ENCODE results near the gene ZCRB1.

Gene ZCRB1

GRCh38 chr12:42308390-42308789 lies 17.5 kb downstream of the ZCRB1 start:
- Histone ChIP-seq H3K27me3 (ENCODE audit: insufficient read depth, poor library complexity, severe bottlenecking) (no peaks in the 10 kb centered on the region), H3K27ac (replicated peaks) (no peak overlapping the region), H3K4me3 (replicated peaks; ENCODE audit: insufficient read depth, low read length) (no peak overlapping the region)
- TF ChIP-seq GABPA (IDR thresholded peaks at IDR 0.05; ENCODE audit: low read depth) (no peak), POLR2AphosphoS5 (IDR thresholded peaks at IDR 0.05; ENCODE audit: low read depth) (no peak), REST (IDR thresholded peaks at IDR 0.05; ENCODE audit: insufficient replicate concordance, low read depth) (no peak), SPI1 (IDR thresholded peaks at IDR 0.05; ENCODE audit: borderline replicate concordance, low read depth) (no peak), CTCF (IDR thresholded peaks at IDR 0.05; ENCODE audit: insufficient read depth, low read length) (no peak)
- DNase-seq (ENCODE audit: low read depth in 1 of 2, low spot score in 1 of 2): no peak

- no peaks in the 10 kb centered on the region for H3K27me3 ChIP-seq (ENCODE audit: insufficient read depth, poor library complexity, severe bottlenecking)
- H3K27ac ChIP-seq (replicated peaks): no peak overlapping the region
- H3K4me3 ChIP-seq (replicated peaks; ENCODE audit: insufficient read depth, low read length): no peak overlapping the region
- TF ChIP-seq GABPA (IDR thresholded peaks at IDR 0.05; ENCODE audit: low read depth) (no peak), SPI1 (IDR thresholded peaks at IDR 0.05; ENCODE audit: borderline replicate concordance, low read depth) (no peak)
- DNase-seq (ENCODE audit: low read depth in 1 of 2, low spot score in 1 of 2): no peak
Observed at GRCh38 chr12:42306297-42306696, 19.6 kb downstream of the ZCRB1 start.

- no peak overlapping the region for H3K27ac ChIP-seq (replicated peaks)
- H3K4me3 ChIP-seq (replicated peaks; ENCODE audit: insufficient read depth, low read length): no peak overlapping the region
- no peak for TF ChIP-seq REST (IDR thresholded peaks at IDR 0.05; ENCODE audit: insufficient replicate concordance, low read depth)
- TF ChIP-seq POLR2AphosphoS5 (IDR thresholded peaks at IDR 0.05; ENCODE audit: low read depth): no peak
- no peak for TF ChIP-seq CTCF (IDR thresholded peaks at IDR 0.05; ENCODE audit: insufficient read depth, low read length)
- no peak for TF ChIP-seq GABPA (IDR thresholded peaks at IDR 0.05; ENCODE audit: low read depth)
- no peak for TF ChIP-seq SPI1 (IDR thresholded peaks at IDR 0.05; ENCODE audit: borderline replicate concordance, low read depth)
- DNase-seq (ENCODE audit: low read depth in 1 of 2, low spot score in 1 of 2): no peak
- H3K27me3 ChIP-seq (ENCODE audit: insufficient read depth, poor library complexity, severe bottlenecking): no peaks in the 10 kb centered on the region
Observed at GRCh38 chr12:42299392-42300308, 26.2 kb downstream of the ZCRB1 start.

- H3K27me3 ChIP-seq (ENCODE audit: insufficient read depth, poor library complexity, severe bottlenecking): no peaks in the 10 kb centered on the region
- no peak for TF ChIP-seq SPI1 (IDR thresholded peaks at IDR 0.05; ENCODE audit: borderline replicate concordance, low read depth)
- no peak overlapping the region for H3K4me3 ChIP-seq (replicated peaks; ENCODE audit: insufficient read depth, low read length)
- no peak for DNase-seq (ENCODE audit: low read depth in 1 of 2, low spot score in 1 of 2)
- no peak overlapping the region for H3K27ac ChIP-seq (replicated peaks)
Observed at GRCh38 chr12:42298887-42299286, 27.0 kb downstream of the ZCRB1 start.
